ENCODE data around the gene ADAMTSL2.

ADAMTSL2 gene

GRCh38 chr9:133534346-133535291, at the start of gene ADAMTSL2:
Gene ADAMTSL2, plus strand, starts transcription at chr9:133534704. Its CDS starts 2,009 bp downstream, at chr9:133536713.
- no peak for DNase-seq

GRCh38 chr9:133485531-133486260, 48.8 kb upstream of the ADAMTSL2 start:
- no peak for DNase-seq

- no peak for DNase-seq
These were observed 47.2 kb upstream of the ADAMTSL2 start for GRCh38 chr9:133487331-133487725.

- no peak for DNase-seq
These were observed 45.7 kb upstream of the ADAMTSL2 start for GRCh38 chr9:133488686-133489252.

GRCh38 chr9:133489253-133490190, 45.0 kb upstream of the ADAMTSL2 start:
- no peak for DNase-seq

- no peak for DNase-seq
These were observed 44.3 kb upstream of the ADAMTSL2 start for GRCh38 chr9:133490201-133490681.

- DNase-seq = peak; percentile 8
These were observed 43.4 kb upstream of the ADAMTSL2 start for GRCh38 chr9:133490865-133491655.

- DNase-seq = no peak
These were observed 42.9 kb upstream of the ADAMTSL2 start for GRCh38 chr9:133491656-133491925.

GRCh38 chr9:133492061-133493021, 42.2 kb upstream of the ADAMTSL2 start:
- no peak for DNase-seq

- no peak for DNase-seq
These were observed 41.1 kb upstream of the ADAMTSL2 start for GRCh38 chr9:133493428-133493827.

- DNase-seq = no peak
These were observed 40.5 kb upstream of the ADAMTSL2 start for GRCh38 chr9:133493845-133494540.

- DNase-seq = no peak
These were observed 39.7 kb upstream of the ADAMTSL2 start for GRCh38 chr9:133494636-133495326.

GRCh38 chr9:133495327-133496293, 38.9 kb upstream of the ADAMTSL2 start:
- no peak for DNase-seq

GRCh38 chr9:133496861-133497842, 37.4 kb upstream of the ADAMTSL2 start:
- no peak for DNase-seq

- DNase-seq = no peak
These were observed 35.2 kb upstream of the ADAMTSL2 start for GRCh38 chr9:133499132-133499891.

- no peak for DNase-seq
These were observed 34.6 kb upstream of the ADAMTSL2 start for GRCh38 chr9:133499892-133500270.
